ENCODE results near the gene MORF4L2. TPM values are rescaled to one million over a fixed set of nuclear protein-coding genes. Genes with fewer than 3 reads are reported as not detected.

The MORF4L2 gene
- polyA plus RNA-seq, 1 of the 3 experiments (the other 2 are of a cell fraction): 221 TPM

- peaks cover 25% of the 10 kb centered on the region for H3K79me2 ChIP-seq (ENCODE audit: insufficient read depth)
- peaks cover 22% of the 10 kb centered on the region for H3F3A ChIP-seq (replicated peaks; ENCODE audit: insufficient read depth)
- peaks cover 11 to 13% of the 10 kb centered on the region in 2 experiments for H3K36me3 ChIP-seq (replicated peaks in 1 of 2; ENCODE audit: control insufficient read depth in 1 of 2, insufficient read depth in 2 of 2, low read length in 1 of 2)
- H3K9ac ChIP-seq: peak overlapping the region; percentile 82; the same call in 1 of the 2 replicates
- peak; percentile 40; the same call in 1 of the 2 replicates for TF ChIP-seq SMC3 (IDR thresholded peaks at IDR 0.05; ENCODE audit: low read depth, low read length)
- peak; percentile 68 for TF ChIP-seq RAD21 (IDR thresholded peaks at IDR 0.05; ENCODE audit: low read length)
- no peak for TF ChIP-seq CHD2 (IDR thresholded peaks at IDR 0.05; ENCODE audit: low read length, partially characterized antibody)
- no peak for TF ChIP-seq RFX5 (IDR thresholded peaks at IDR 0.05; ENCODE audit: low read length)
- TF ChIP-seq CTCF (IDR thresholded peaks at IDR 0.05): peak; percentile 86
- no peak for TF ChIP-seq EP300 (IDR thresholded peaks at IDR 0.05; ENCODE audit: borderline replicate concordance in 1 of 2, low read depth in 1 of 2, low read length in 1 of 2)
- TF ChIP-seq FOXM1 (IDR thresholded peaks at IDR 0.05; ENCODE audit: low read depth): no peak
- no peaks in the 10 kb centered on the region for H3K9me3 ChIP-seq
- H3K27ac ChIP-seq (ENCODE audit: low read depth in 2 of 2, low read length in 1 of 2): peak overlapping the region; percentile 28 to 94; a peak in 2 of 4 replicates
- H3K27me3 ChIP-seq (ENCODE audit: insufficient read depth): no peaks in the 10 kb centered on the region
- peak; percentile 27 for DNase-seq
- H3K4me1 ChIP-seq (ENCODE audit: control insufficient read depth in 1 of 2, insufficient read depth in 2 of 2, low read depth in 1 of 2, low read length in 1 of 2): peaks cover 1 to 3% of the 10 kb centered on the region in 2 experiments; a peak in 2 of 4 replicates
- peaks cover 13% of the 10 kb centered on the region for H4K20me1 ChIP-seq (ENCODE audit: insufficient read depth)
- peak overlapping the region; percentile 67; the same call in 1 of the 2 replicates for H2AFZ ChIP-seq (ENCODE audit: low read depth)
- CTCF ChIA-PET: interaction anchor here (0.7 to 2.6 kb wide), 7 partner anchors 13 to 251 kb away, joined by 3 to 11 read pairs (median 4); no protein-coding TSS in a partner anchor
- POLR2A ChIA-PET: no interaction called here
- 10% methylated on average over 4 of the region's 4 CpGs for WGBS (ENCODE audit: low lambda C conversion rate)
- no peak overlapping the region for H3K4me3 ChIP-seq (ENCODE audit: low read depth in 2 of 2, low read length in 1 of 2)
- peak overlapping the region; percentile 70; the same call in 1 of the 2 replicates for H3K4me2 ChIP-seq
- H3K9me2 ChIP-seq: no peaks in the 10 kb centered on the region
These were observed 2.4 kb upstream of the MORF4L2 start for GRCh38 chrX:103688946-103689345.

- H3K4me3 ChIP-seq (ENCODE audit: low read depth in 2 of 2, low read length in 1 of 2): peak overlapping the region; percentile 62 to 73
- H3K36me3 ChIP-seq (replicated peaks in 1 of 2; ENCODE audit: control insufficient read depth in 1 of 2, insufficient read depth in 2 of 2, low read length in 1 of 2): peaks cover 21 to 25% of the 10 kb centered on the region in 2 experiments
- no peaks in the 10 kb centered on the region for H3K27me3 ChIP-seq (ENCODE audit: insufficient read depth)
- H3K27ac ChIP-seq (ENCODE audit: low read depth in 2 of 2, low read length in 1 of 2): peak overlapping the region; percentile 92 to 94
- H3K4me1 ChIP-seq (ENCODE audit: control insufficient read depth in 1 of 2, insufficient read depth in 2 of 2, low read depth in 1 of 2, low read length in 1 of 2): peaks cover 4 to 5% of the 10 kb centered on the region in 2 experiments; a peak in 3 of 4 replicates
- H3K79me2 ChIP-seq (ENCODE audit: insufficient read depth): peaks cover 37% of the 10 kb centered on the region
- 9% methylated on average over 17 of the region's 17 CpGs for WGBS (ENCODE audit: low lambda C conversion rate)
- POLR2A ChIA-PET: interaction anchor here (0.7 kb wide), 1 partner anchor 1955 kb away, joined by 4 read pairs; no protein-coding TSS in a partner anchor
- H4K20me1 ChIP-seq (ENCODE audit: insufficient read depth): peaks cover 17% of the 10 kb centered on the region
- peak overlapping the region; percentile 82 for H3K9ac ChIP-seq
- CTCF ChIA-PET: interaction anchor here (0.6 to 1.0 kb wide), 4 partner anchors 15 to 124 kb away, joined by 3 to 4 read pairs (median 3); no protein-coding TSS in a partner anchor
- H3F3A ChIP-seq (replicated peaks; ENCODE audit: insufficient read depth): peaks cover 23% of the 10 kb centered on the region
- no peaks in the 10 kb centered on the region for H3K9me2 ChIP-seq
- no peaks in the 10 kb centered on the region for H3K9me3 ChIP-seq
- peak overlapping the region; percentile 70 for H3K4me2 ChIP-seq
- peak; percentile 55 for DNase-seq
- peak overlapping the region; percentile 67 for H2AFZ ChIP-seq (ENCODE audit: low read depth)
- TF ChIP-seq PBX3 (IDR thresholded peaks at IDR 0.05) (no peak), YY1 (IDR thresholded peaks at IDR 0.05; ENCODE audit: low read depth) (no peak), FOSL2 (IDR thresholded peaks at IDR 0.05; ENCODE audit: borderline replicate concordance, low read depth) (no peak), IRF3 (IDR thresholded peaks at IDR 0.05; ENCODE audit: low read depth, low read length) (no peak), MXI1 (IDR thresholded peaks at IDR 0.05; ENCODE audit: low read depth, low read length) (no peak; the same call in 1 of the 2 replicates), CHD2 (IDR thresholded peaks at IDR 0.05; ENCODE audit: low read length, partially characterized antibody) (peak; percentile 65), USF1 (IDR thresholded peaks at IDR 0.05; ENCODE audit: borderline replicate concordance, low read depth) (no peak), SIN3A (IDR thresholded peaks at IDR 0.05; ENCODE audit: borderline replicate concordance, low read depth, low read length) (no peak), NFIC (IDR thresholded peaks at IDR 0.05; ENCODE audit: borderline replicate concordance) (peak; percentile 32; the same call in 1 of the 2 replicates), ELF1 (IDR thresholded peaks at IDR 0.05) (no peak), CTCF (IDR thresholded peaks at IDR 0.05) (peak; percentile 78), FOXM1 (IDR thresholded peaks at IDR 0.05; ENCODE audit: low read depth) (0 out of 2 replicates have a peak, but pooled peaks have one; percentile 2), TAF1 (IDR thresholded peaks at IDR 0.05; ENCODE audit: borderline replicate concordance, low read depth, low read length) (no peak), RAD21 (IDR thresholded peaks at IDR 0.05; ENCODE audit: low read length) (peak; percentile 73), SMC3 (IDR thresholded peaks at IDR 0.05; ENCODE audit: low read depth, low read length) (peak; percentile 47; the same call in 1 of the 2 replicates), POLR2AphosphoS5 (IDR thresholded peaks at IDR 0.05; ENCODE audit: low read depth, low read length) (peak; percentile 69)
These were observed 1.2 kb upstream of the MORF4L2 start for GRCh38 chrX:103687696-103688201.
